ENCODE results near the gene DHRS7C.

DNA sequence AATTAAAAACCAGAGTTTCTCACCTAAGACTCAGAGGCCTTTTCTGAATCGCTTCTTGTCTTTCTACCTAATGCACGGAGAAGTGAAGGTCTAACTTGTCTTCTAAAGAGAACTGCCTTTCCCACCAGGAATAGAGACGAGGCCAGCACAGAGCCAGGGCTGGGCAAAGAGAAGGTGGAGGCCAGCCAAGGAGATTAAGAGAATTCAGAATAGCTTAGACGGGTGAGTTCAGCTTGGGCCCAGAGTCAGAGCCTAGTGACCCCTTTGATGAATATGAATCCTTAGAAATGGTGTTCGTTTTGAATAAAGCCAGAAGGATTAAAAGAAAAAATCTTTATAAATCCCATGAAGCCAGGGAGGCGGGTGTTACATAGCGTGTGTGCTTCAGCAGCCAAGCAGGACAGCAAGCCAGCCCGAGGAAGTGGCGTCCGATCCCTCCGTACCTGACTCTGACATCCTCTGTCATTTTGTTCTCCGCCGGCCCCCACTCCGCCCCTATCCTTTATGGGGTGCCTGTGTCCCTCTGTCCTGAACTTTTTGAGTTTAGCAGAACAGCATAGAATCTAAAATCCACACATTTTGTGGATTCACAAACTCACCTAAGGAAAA is 23.0 kb upstream of the DHRS7C start:
- TF ChIP-seq CTCF (IDR thresholded peaks at IDR 0.05) (no peak), POLR2A (IDR thresholded peaks at IDR 0.05) (no peak)

Data from adrenal gland (tissue), 5 donors.